ENCODE data around the gene LAMB3.

Gene LAMB3

DNA sequence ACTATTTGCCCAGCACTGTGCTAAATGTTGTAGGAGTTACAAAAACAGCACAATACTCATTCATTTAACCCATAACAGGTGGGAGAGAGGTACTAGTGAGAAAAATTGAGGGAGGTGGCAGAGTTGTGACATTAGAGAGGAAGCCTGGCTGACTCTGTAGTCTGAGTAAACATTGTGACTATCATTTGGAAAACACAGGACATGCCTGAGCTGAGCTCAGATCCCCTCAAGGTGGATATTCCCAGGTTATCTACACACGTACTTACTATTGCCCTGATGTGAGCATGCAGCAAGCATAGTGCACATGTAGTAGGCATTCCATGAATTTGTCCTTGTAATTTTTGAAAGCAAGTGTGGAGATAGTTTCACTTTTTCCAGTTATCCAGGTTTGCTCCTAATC lies 57.8 kb downstream of the LAMB3 start:
- DNase-seq = no peak

DNA sequence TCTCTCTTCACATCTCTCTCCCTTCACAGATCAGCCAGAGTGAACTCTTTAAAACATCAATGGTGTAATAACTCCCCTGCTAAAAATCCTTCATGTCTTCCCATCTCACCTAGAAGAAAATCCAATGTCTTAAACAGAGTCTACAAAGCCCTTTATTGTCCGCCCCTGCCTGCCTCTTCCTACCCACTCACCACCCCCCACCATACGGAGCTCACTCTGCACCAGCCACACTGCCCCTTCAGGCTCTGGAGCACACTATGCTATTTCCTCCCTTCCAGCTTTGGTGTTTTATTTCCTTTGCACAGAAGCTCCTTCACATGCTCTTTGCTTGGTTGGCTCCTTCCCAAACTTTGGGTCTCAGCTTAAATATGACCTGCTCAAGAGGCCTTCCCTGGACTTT lies 58.5 kb downstream of the LAMB3 start:
- DNase-seq = no peak

DNA sequence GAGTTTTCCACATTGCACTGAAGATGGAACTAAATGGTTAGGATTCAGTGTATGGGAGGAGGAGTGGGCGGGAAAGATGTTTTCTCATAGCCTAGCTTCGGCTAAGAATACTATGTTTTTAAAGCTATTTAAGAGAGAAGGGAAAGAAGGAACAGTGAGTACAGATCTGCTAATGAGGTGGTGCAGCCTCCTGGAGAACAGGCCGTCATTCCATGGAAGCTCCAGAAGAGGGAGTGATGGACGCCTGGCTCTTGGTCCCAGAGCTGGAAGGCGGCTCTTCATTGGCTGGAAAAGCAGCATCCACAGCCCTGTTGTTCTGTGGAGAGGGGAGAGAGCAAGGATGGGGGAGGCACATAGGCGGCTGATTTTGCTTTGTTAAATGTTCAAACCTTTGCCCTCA lies 61.8 kb downstream of the LAMB3 start:
- DNase-seq = no peak

DNA sequence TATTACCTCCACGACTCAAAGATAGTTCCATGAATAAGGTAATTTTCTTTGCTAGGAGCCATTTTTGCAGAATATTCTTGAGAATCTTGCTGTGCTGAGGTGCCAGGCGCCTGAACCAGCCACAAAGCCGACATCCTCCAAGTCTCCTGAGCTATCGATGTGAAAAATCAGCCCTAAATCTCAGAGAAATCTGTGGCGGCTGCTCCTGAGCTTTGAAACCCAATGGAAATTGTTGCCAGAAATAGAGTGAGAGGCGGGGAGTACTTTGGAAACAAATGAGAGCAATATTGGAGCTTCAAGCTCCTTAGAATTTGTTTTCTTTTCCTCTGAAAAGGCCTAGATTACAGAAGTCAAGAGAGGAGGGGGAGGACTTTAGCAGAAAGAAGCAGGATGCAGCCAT lies 62.4 kb downstream of the LAMB3 start:
- DNase-seq = no peak

DNA sequence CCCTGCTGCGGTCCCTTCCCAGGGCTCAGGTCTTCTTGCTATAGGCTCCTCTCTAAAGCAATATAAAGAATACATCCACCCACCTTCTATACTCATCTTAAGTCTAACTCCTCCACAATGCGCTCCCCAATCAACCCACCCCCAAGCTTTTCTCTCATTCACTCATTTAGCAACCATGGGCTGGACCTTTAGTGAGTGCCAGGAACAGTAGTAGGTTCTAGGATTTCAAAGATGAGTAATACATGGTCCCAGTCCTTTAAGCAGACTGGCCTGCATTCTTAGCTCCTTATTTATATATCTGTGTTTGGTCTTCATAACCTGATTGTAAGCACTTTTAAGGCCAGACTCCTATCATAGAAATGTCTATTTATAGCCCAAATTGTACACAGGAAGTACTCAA lies 62.8 kb downstream of the LAMB3 start:
- no peak for DNase-seq

DNA sequence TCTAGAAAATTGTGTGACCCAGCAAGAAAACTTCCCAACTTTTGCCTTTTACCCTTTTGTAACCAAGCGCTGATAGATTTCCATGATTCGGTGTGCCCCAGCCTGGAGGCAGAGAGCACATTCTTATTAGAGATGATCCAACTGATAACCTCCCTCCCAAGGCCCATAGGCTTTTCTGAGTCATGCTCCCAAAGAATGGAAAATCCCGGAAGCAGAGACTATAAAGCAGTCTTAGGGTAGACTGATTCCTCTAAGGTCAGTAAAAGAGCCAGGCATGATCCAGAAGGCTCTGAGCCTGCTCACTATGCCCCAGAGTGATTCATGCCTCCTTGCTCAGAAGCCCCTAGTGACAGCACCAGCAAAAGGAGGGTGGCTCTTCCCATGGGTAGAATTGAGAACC lies 64.4 kb downstream of the LAMB3 start:
- no peak for DNase-seq

DNA sequence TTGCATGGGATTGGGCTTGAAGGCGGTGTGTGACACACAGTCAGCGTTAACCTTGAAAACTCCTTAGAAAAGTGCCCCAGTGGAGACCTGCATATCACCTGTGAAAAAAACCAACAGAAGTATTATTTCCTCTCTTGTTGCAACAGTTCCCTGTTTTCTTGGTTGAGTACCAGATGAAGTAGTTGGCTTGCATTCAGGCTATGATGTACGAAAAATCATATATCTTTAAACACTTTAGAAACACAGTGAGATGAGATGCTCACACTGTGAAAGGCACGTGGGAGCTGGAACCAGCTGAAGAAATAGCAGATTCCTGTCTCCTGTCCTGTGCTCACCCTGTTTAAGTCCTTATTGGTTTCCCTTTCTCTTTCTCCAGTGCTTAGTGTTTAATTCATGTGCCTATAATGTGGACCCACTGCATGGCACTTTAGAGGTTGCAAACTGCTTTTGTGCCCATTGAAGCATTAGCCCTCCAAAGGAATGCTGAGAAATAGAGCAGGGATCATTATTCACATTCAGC lies 65.9 kb downstream of the LAMB3 start:
- DNase-seq = no peak

DNA sequence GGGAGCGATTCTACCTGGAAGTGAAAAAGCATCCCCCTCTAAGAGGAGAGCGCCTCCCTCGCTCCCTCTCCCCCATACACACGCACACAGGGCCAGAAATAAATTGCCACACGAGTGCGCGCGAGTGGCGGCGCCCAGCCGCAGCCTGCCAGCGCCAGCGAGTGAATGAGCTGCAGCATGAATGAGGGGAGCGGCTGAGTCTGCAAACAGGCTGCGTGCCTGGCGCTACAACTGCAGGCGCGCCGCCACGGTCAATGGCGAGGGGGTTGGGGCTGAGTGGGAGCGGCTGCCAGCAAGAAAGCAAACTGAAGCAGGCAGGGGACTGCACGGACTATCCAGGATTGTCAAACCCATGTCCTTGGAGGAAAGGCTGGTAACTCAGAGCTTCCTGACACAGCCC lies 66.6 kb downstream of the LAMB3 start:
- peak; percentile 32 for DNase-seq

DNA sequence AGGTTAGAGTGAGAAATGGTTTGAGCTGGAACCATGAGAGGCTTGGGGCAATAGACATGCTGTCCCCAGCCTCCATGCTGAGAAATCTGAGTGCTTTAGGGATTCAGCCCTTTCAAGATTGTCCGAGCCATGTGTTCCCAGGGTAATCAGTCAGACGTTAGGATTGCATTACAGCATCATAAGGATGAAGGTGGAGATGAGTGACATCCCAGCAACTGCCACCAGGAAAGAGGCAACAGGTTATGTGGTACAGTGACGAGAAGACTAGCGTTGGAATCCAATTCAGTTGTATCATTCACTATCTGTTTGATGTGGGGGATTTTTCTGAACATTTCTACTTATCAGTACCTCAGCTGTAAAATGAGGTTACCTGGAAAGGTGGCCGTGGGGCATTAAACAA lies 67.0 kb downstream of the LAMB3 start:
- no peak for DNase-seq

DNA sequence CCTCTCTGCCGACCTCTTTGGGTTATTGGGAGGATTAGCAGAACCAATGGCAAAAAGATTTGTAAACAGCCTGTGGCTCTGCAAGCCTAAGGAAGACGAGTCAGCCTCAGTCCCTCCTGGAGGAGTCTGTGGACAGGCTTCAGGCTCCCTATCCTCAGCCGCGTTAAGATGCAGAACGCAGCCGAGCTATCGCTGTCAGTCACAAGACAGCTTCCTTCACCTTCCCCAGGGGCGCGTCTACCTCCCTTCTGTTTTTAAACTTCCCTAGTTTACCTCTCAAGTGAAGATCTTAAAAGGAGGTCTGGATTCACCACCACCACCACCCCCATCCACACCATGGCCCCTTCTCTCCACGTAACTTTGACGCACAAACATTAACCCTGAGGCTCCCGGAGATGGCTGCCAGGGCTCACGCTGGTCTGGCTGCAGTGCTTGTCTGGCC lies 68.0 kb downstream of the LAMB3 start:
- no peak for DNase-seq

DNA sequence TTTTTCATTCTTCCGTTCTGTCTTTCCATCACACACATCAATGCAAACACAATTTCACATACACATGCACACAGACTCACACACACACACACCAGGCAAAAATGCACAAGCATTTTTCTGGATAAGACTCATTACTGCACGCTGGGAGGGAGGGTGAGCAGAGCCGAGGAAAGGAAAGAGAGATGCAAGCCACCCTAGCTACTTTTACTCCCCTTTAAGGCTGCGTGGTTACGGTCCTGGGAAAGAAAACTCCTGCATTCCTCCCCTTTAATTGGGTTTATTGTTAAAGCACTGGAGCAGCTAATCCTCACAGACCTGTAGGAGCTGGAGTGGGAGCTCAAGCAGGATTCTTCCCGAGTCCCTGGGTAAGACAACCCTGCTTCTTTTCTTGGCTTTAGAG lies 68.8 kb downstream of the LAMB3 start, which contains the start of gene CAMK1G:
CAMK1G (plus strand) TSS at position 307 of the 400 bp plus-strand sequence. CDS start 11,270 bp downstream, outside the sequence.
- DNase-seq = no peak

DNA sequence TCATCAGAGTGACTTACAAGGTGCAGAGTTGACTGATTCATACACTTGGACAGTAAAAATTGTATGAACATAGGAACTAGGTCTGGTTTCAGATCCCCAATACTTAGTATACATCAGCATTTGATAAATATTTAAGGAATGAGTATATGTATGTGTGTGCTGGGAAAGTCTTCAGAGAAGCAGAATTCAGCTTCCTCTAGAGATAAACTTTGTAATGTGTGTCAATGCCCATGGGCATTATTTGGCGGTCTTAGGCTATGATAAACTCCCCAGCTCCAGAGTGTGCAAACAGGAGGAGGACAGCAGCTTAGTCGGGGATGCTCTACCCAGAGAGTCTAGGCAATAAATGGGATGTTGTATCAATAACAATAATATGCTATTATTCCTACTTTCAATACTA lies 71.6 kb downstream of the LAMB3 start:
- DNase-seq = no peak

DNA sequence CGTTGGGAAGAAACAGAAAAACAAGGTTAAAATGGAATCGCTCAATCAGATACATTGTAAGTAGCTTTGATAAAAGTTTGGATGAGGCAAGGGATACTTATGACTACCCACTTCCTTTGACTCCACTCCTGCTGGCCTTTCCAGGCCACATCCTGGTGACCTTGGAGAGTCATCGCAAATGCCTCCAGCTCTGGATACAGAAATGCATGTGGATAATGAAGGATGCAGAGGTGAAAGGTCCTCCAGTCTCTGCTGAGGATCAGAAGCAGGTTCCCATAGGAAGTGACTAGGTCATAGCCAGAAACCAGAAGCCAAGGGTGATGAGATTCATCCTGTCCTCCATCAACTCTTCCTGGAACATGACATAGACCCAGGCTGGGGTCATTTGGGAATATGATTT lies 74.9 kb downstream of the LAMB3 start:
- no peak for DNase-seq

DNA sequence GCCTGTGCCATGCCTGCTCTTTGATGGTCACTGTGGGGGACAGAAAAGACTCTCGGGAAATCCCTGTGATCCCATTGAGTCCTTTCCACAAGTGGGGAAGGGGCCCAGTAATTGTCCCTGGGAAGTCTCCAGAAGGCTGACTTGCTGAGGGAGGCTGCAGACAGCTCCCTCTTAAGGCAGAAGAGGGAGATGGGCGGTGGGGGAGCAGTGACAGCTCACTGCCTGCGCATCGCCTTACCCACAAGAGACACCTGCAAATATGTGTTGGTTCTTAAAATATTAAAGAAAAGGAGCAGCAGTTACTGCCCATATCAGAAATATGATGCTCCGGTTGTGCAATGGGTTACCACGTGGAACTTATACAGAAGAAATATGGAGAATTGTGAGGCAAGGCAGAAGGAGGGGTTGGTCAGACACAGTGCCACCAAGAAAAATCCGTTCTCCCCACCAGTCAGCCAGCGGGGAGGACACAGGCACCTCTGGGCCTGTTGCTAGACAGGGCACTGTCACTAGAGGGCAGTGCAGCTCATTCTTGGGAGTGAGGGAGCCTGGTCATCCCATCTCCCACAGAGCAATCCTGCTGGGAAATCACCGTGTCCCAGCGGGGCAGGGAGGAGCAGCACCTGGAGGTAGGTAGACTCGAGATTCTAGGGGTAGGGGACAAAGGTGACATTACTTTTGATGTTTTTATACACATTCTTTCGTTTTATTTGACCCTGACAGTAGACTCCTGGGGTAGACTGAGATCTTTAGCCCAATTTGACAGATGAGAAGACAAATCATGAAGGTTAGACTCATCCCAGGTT lies 75.6 kb downstream of the LAMB3 start:
- peak; percentile 49 for DNase-seq

DNA sequence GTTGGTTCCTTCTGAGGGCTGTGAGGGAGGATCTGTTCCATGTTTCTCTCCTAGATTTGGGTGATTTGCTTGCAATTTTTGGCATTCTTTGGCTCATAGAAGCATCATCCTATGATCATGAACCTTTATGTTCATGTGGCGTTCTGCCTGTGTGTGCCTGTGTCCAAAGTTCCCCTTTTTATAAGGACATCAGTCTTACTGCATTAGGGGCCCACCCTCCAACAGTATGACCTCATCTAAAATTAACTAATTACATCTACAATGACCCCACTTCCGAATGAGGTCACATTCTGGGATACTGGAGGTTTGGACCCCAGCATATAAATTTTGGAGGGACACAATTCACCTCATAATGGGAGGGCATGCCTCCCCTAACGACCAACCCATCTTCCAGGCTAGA lies 81.5 kb downstream of the LAMB3 start:
- no peak for DNase-seq

DNA sequence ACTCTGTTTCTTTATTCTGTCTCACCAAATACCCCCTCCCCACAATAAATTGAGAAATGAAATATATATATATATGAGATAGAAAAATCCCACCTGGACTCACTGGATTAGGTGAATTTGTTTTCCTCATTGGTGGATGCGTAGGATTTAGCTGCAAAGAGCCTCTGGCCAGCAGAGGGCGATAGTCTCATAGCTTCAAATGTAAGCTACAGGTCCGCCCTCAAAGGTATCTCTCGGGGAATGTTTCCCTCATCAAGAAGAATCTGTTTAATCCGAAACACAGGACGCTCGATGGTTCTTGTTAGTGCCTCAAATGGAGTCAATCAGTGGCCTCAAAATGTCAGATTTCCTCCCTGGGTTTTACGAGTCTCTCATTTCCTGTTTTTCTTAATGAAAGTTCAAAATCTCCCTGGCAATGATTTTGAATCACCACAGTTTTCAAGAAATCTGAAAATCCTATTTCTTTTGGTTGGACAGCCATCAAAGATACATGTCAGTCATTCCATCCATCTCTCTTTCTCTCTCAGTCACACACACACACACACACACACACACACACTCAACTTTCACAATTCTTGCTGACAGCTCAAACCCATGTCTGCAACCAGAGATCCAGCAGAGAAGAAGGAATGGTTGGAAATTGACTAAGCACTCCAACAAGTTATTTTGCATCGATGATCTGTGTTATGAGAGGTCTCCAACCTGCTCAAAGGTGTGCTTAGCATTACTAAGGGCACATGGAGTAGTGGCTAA lies 82.6 kb downstream of the LAMB3 start:
- peak; percentile 69 for DNase-seq

DNA sequence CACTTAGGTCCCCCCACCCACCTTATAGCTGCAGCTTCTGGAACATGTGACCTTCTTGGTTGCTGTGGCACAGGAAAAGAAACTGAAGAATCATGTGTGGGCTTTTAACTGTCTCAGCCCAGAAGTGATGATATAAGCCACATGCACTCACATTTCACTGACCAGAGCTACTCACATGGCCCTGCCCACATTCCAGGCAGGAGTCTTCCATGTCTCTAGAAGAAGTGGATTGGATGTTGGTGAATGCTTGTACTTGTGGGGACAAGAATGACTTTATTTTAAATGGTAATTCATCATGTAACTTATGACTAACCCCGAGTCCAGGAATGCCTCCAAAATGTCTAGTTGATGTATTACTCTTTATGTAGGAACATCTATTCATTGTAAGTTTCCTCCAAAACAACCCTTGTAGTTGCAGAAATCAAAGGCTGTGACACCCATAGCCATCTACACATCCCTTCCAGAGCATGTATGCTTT lies 84.5 kb downstream of the LAMB3 start:
- no peak for DNase-seq

DNA sequence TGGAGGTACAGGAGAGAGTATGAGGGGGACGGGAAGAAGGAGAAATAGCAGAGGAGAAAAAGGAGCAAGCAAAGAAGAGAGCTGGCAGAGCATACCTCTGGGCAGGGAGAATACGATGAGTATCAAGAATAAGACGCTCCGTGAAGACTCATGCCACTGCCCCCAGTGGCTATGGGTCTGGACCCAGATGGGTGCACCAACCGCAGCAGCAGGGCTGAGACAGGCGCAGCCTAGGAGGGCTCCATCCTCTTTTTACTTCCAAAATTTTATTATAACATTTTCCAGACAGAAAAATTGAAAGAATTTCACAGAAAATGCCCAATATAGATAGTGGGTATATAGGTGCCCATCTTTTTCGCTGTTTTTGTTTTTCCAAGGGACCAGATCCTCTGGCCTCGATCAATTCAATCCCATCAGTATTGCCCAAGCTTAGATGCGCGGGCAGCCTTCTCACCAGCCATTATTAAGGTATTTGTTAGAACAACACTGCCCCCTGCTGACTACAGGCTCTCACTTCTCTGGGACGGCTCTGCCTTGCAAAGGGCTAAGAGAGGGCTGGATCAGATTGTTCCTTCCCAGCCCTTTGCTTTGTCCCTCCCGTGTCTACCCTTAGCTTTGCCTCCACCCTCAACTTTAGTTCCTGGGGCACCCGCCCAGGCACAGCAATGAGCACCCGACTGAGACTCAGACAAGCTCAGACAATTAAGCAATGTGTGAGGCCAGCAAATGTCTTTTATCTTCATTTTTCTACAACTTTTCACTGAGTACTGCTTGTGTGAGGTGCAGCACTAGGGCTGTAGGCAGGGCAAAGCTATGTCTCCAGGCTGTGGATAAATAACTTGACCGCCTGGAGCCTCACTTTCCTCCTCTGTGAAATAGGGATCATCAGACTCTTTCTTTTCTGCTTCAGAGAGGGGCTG lies 86.2 kb downstream of the LAMB3 start:
- peak; percentile 82 for DNase-seq

All from NCI-H2171 treated with DMSO at 0.1 percent for 48 hours (cell line).